Fibroblast of the aortic adventitia (primary cell): ENCODE measurements around the gene CAMSAP2. TPM values are rescaled to one million over a fixed set of nuclear protein-coding genes. Genes with fewer than 3 reads are reported as not detected.
"Not testable (repeated sequence)": the region's sequence is repeated elsewhere in the genome, so short reads cannot be mapped to it uniquely, and the experiment has no call there.

Experiments used
- DNase-seq: peaks from one replicate; pipeline ENCODE4 v3.0.0-alpha.2; 2010; ENCODE audit warnings: low read depth
- H3K4me3 ChIP-seq: 2 replicates; pipeline ENCODE4 v1.5.1; 2011; ENCODE audit warnings: low read depth, mild to moderate bottlenecking, control low read depth, low read length, moderate library complexity
- CTCF ChIP-seq: IDR thresholded peaks from 2 replicates; pipeline ENCODE4 v1.5.1; 2011; ENCODE audit warnings: mild to moderate bottlenecking, low read length, control low read depth, inconsistent platforms; ENCODE audit not compliant: insufficient read depth
- total RNA-seq: library from RNA; depleted of rRNA; stranded (reverse); fragments of >200 nt; gene quantifications from 2 replicates; pipeline ENCODE4 v1.2.3, GENCODE V29; 2012; ENCODE audit warnings: low replicate concordance

Gene CAMSAP2
- total RNA-seq, 1 donor = 57.5 TPM

DNA sequence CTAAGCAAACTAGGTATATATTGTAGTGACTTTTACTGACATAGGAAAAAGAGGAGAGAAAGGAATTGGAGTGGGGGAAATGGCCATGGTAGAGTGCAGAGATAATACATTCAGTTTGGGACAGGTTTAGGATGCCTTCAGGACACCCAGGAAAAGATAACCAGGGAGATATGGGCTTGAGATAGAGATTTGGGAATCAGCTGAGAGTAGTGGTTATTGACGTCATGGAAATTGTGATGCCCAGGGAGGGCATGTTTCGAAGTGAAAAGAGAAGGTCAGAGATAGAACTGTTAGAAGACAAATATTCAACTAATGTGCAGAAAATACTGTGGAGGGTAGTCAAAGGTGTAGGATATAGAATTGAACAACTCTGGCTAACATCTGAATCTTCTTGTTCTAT lies 40.6 kb downstream of the CAMSAP2 start:
- no peak for TF ChIP-seq CTCF
- no peak for DNase-seq
- H3K4me3 ChIP-seq = no peak overlapping the region

DNA sequence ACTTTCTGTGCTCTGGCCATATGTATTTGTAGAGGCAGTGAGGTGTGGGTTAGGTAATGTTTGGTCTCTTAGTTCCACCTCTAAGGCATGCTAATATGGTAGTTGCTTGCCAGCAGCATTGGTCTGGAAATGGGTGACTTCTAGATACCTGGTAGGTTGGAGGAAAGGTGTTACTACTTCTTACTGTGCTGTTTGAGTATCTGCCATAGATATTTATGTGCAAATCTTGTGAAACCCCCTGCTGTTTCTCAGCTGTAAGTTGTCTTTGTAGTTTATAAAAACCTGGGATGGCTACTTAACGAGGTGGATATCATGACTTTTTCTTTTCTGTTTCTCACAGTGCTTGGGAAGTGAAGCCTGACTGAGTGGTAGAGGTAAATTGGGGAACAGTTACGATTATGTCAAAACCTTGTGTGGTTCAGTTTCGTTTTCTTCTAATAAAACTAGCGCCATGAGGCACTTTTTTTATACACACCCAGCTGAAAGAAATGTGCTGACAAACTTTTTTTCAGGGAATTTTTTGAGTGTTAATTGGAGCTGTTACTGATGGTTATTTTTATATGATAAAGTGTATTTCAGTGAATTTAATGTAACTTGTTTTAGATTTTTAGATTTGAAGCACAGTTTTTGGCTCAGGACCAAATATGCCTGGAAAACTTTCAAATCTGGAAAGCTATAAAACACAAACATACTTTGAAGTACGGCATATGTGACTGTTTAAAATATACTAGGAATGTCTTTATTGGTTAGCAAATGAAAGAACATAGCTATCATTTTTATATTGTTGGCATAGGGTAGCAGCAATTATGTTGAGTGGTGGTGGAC lies 42.1 kb downstream of the CAMSAP2 start:
- peak; percentile 70 for DNase-seq
- peak overlapping the region; percentile 42 for H3K4me3 ChIP-seq
- TF ChIP-seq CTCF = no peak

- no peak for TF ChIP-seq CTCF
- H3K4me3 ChIP-seq = no peak overlapping the region
- DNase-seq = no peak
Observed at GRCh38 chr1:200783926-200784325, 45.2 kb downstream of the CAMSAP2 start.

- no peak for DNase-seq
- no peak overlapping the region for H3K4me3 ChIP-seq
- TF ChIP-seq CTCF = no peak
Observed at GRCh38 chr1:200784576-200784975, 45.9 kb downstream of the CAMSAP2 start.

GRCh38 chr1:200786788-200787187 lies 48.1 kb downstream of the CAMSAP2 start:
- no peak for TF ChIP-seq CTCF
- no peak overlapping the region for H3K4me3 ChIP-seq
- DNase-seq = no peak

GRCh38 chr1:200787896-200788387 lies 49.2 kb downstream of the CAMSAP2 start:
- no peak overlapping the region for H3K4me3 ChIP-seq
- TF ChIP-seq CTCF = no peak
- no peak for DNase-seq

DNA sequence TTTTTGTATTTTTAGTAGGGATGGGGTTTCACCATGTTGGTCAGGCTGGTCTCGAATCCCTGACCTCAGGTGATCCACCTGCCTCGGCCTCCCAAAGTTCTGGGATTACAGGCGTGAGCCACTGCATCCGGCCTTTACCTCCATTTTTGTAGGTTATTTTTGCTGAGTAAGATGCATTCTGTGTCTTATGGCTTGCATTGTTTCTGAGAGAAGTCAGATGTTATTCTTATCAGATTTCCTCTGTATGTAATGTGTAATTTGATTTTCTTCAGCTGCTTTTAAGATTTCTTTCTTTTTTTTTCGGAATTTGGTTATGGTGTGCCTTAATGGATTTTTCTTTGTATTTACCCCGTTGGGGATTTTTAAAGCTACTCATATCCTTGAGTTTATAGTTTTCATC lies 52.3 kb downstream of the CAMSAP2 start:
- DNase-seq, H3K4me3 ChIP-seq: not testable (repeated sequence)
